ENCODE measurements around the gene LY86. TPM values are rescaled to one million over a fixed set of nuclear protein-coding genes. Genes with fewer than 3 reads are reported as not detected.

LY86 gene
- total and polyA plus RNA-seq, 2 of the 13 experiments (the other 11 are each of a cell fraction or from before 2014, with no cell fraction given), result not detected

DNA sequence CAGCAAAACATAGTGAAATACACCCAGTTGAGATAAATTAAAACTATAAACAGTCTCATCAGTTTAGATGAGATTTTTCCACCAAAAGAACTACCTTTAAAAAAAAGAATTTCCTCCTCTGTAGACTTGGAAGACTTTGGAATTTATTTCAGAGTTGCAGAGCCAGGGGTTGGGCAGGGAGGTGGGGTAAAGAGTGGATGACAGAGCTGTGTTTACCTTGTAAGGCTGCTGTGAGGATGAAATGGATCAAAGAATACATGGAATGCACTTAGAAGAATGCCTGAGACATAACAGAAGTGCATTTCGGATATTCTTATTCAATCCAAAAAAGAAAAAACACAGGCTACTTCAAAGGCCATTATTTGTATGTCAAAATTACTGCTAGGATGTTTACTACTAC is 6.4 kb upstream of the LY86 start (continued):
- TF ChIP-seq, protein P1, sequence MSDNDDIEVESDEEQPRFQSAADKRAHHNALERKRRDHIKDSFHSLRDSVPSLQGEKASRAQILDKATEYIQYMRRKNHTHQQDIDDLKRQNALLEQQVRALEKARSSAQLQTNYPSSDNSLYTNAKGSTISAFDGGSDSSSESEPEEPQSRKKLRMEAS (IDR thresholded peaks at IDR 0.05), result no peak
- no peak for TF ChIP-seq ZNF343 (CRISPR knock-in tag; IDR thresholded peaks at IDR 0.05)
- TF ChIP-seq AKAP8 (CRISPR knock-in tag; IDR thresholded peaks at IDR 0.05), result no peak
- TF ChIP-seq, protein P2, sequence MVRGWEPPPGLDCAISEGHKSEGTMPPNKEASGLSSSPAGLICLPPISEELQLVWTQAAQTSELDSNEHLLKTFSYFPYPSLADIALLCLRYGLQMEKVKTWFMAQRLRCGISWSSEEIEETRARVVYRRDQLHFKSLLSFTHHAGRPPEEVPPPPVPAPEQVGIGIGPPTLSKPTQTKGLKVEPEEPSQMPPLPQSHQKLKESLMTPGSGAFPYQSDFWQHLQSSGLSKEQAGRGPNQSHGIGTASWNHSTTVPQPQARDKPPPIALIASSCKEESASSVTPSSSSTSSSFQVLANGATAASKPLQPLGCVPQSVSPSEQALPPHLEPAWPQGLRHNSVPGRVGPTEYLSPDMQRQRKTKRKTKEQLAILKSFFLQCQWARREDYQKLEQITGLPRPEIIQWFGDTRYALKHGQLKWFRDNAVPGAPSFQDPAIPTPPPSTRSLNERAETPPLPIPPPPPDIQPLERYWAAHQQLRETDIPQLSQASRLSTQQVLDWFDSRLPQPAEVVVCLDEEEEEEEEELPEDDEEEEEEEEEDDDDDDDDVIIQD (CRISPR knock-in tag; IDR thresholded peaks at IDR 0.05; ENCODE audit: low read depth), result no peak
- TF ChIP-seq GPN1 (CRISPR knock-in tag; IDR thresholded peaks at IDR 0.05; ENCODE audit: borderline replicate concordance), result no peak
- TF ChIP-seq TBL1XR1 (IDR thresholded peaks at IDR 0.05; ENCODE audit: borderline replicate concordance, low read length, partially characterized antibody), result no peak
- no peak for TF ChIP-seq ZNF747 (CRISPR knock-in tag; IDR thresholded peaks at IDR 0.05; ENCODE audit: borderline replicate concordance)
- no peak for TF ChIP-seq ZNF619 (CRISPR knock-in tag; IDR thresholded peaks at IDR 0.05)
- no peak for TF ChIP-seq SIN3B (IDR thresholded peaks at IDR 0.05; ENCODE audit: low read length)
- TF ChIP-seq, protein P3, sequence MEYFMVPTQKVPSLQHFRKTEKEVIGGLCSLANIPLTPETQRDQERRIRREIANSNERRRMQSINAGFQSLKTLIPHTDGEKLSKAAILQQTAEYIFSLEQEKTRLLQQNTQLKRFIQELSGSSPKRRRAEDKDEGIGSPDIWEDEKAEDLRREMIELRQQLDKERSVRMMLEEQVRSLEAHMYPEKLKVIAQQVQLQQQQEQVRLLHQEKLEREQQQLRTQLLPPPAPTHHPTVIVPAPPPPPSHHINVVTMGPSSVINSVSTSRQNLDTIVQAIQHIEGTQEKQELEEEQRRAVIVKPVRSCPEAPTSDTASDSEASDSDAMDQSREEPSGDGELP (IDR thresholded peaks at IDR 0.05; ENCODE audit: borderline replicate concordance, low read depth), result no peak
- no peak for TF ChIP-seq GATAD2A (CRISPR knock-in tag; IDR thresholded peaks at IDR 0.05)
- TF ChIP-seq STAT5B (CRISPR knock-in tag; IDR thresholded peaks at IDR 0.05), result no peak
- TF ChIP-seq SMAD1 (CRISPR knock-in tag; IDR thresholded peaks at IDR 0.05; ENCODE audit: borderline replicate concordance, low read depth), result no peak
- no peak for TF ChIP-seq ZNF234 (CRISPR knock-in tag; conservative IDR thresholded peaks at IDR 0.05)
- TF ChIP-seq CBX1 (IDR thresholded peaks at IDR 0.05; ENCODE audit: low read depth), result no peak
